NCI-H345 treated with DMSO at 0.1 percent for 48 hours (cell line): ENCODE data around the gene TNS3.

Experiments
- DNase-seq: peaks from one replicate; lab custom pipeline; 2025; ENCODE audit not compliant: unreplicated experiment; lab: John Stamatoyannopoulos, UW

Gene TNS3

DNA sequence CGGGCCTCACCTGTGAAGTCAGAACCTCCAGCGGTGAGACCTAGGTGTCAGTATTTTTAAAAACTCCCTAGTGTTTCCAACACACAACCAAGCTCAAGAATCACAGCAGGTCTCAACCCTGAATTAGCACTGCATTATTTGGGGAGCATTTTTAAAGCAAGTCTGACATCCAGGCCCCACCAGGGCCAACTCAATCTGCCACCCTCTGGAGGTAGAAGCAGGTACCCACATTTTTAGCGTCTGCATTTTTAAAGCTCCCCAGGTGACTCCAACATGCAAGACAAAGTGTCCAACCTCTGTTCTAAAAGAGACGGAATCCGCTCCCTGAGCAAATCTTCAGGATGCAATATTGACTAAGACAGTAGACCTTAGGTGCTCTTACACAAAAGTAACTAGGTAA, 225.7 kb downstream of the TNS3 start:
- DNase-seq = no peak

DNA sequence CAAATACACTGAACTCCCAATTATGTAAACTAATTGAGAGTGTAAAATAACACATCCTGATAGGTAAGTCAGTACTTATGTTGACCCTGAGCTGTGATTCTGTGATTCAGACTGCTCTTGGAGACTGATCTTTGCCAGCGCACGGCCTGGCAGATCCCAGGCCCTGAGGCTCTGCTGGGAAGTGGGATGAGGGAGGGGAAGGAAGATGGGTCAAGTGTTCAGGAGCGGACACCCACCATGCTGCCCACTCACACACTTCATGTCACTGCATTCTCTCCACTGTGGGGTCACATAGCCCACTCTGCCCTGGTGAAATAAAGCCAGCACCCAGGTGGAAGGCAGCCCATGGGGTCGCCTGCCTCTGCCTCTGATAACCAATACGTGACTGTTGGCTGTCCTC, 226.2 kb downstream of the TNS3 start:
- no peak for DNase-seq

DNA sequence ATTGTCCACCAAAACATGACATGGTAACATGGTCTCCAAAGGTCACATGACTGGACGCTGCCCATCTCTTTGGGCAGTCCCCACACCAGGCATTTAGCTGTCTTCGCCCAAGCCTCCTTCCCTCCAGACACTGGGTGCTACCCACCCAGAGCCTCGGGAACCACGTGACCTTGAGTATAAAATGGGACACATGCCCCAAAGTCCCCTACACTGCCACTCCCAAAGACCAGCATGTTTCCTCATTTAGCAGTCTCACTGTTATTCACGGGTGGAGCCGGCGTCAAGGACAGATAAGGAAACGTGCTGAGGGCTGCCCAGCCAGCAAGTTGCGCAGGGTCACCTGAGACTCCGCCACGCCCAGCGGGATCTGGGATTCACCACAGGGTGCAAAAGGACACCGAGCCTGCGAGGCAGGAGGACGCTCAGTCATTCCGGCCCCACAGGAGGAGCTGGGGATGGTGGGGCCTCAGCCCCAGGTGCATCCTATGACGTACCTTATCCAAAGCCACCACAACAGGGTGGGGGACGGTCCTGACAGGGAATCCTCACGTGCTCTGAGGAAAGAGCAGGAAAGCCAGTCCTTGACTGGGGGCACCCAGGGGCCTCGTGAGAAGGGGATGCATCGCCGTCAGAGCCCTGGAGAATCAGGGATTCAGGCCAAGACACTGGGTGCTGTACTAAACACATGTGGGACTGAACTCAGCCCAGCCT, 226.9 kb downstream of the TNS3 start:
- no peak for DNase-seq

DNA sequence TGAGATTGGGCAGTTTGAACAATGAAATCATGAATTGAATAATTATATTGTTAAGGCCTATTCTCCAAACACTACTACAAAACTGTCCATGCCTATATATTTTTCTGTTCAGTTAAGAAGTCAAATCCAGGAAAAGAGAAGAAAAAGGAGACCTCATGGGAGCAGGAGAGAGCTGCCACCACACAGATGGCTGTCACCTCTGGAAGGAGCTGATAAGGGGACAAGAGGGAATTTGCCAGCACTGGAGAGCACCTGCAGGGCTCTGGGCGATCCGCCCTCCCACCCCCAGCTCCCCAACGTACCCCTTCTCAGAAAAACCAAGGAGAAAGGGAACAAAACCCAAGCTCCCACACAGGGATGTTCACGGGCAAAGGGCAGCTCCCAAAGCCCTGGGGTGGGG, 227.8 kb downstream of the TNS3 start:
- no peak for DNase-seq

- DNase-seq = no peak
Observed at GRCh38 chr7:47352394-47352968, 229.4 kb downstream of the TNS3 start.

DNA sequence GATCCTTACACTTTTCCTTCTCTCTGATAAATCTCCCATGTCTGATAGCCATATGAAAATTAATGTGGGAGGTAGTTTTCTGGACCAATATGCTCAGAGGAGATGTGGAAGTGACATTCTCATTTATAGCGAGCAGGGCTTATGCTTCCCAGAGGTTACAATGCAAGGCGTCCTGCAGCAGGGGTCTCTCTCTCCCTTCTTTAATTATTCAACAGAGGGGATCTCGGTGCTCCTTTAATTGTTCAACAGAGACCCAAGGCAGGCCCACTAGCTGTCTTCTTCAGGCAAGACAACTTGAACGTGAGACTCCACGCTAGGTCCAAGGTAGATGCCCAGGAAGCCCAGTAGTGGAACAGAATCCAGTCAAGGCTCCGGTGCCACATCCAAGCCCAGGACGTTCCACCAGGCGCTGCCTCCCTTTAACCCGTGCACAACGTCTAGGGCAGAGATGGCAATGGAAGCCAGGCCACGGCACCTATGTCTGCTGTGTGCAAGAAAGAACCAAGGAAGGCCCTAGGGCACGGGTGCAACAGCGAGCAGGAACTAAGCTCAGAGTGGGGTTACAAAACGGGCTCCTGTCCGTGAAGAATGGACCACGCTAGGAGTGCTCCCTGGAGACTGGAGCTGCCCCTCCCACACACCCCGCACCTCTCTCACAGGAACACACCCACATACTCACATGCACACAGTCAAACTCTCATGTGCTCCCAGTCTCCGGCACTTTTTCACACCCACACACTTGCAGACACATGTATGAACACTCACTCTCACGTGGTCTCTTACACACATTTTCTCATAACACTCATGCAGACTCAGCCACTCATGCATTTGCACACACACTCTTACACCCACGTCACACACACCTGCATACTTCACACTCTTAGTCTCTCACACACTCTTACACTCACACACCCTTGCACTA, 230.4 kb downstream of the TNS3 start:
- DNase-seq = no peak

- DNase-seq = no peak
Observed at GRCh38 chr7:47350425-47350824, 231.5 kb downstream of the TNS3 start.

GRCh38 chr7:47349401-47349800, 232.5 kb downstream of the TNS3 start:
- DNase-seq = no peak

DNA sequence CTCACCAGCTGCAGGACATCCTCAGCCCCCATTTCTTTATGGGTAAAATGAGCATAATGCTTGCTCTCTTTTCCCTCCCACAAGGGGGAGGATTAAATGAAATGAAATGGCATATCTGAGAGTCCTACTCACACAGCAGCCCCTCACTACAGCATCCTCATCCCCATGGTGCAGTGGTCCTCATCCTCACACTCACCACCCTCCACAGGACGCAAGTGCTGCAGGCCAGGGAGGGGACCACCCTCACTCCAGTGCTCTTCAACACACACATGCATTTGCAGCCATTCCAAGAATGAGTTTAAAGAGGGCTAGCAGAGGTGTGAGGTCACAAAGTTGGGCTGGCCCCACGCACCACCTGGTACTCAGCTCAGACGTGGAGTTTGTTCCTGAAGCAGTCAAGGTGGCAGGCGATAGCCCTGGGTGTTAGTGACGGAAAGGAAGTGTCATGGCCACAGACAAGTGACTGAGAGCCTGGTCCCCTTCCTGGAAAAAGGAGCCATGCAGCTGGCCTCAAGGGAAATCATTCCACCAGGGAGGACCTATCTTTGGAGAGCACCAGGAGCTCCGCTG, 234.0 kb downstream of the TNS3 start:
- DNase-seq = no peak

GRCh38 chr7:47347346-47347745, 234.6 kb downstream of the TNS3 start:
- DNase-seq = no peak

GRCh38 chr7:47346377-47346914, 235.5 kb downstream of the TNS3 start:
- no peak for DNase-seq

GRCh38 chr7:47345857-47346298, 236.0 kb downstream of the TNS3 start:
- no peak for DNase-seq

- no peak for DNase-seq
Observed at GRCh38 chr7:47344171-47344955, 237.5 kb downstream of the TNS3 start.

- DNase-seq = no peak
Observed at GRCh38 chr7:47343061-47343455, 238.9 kb downstream of the TNS3 start.

GRCh38 chr7:47342296-47343060, 239.4 kb downstream of the TNS3 start:
- DNase-seq = no peak

DNA sequence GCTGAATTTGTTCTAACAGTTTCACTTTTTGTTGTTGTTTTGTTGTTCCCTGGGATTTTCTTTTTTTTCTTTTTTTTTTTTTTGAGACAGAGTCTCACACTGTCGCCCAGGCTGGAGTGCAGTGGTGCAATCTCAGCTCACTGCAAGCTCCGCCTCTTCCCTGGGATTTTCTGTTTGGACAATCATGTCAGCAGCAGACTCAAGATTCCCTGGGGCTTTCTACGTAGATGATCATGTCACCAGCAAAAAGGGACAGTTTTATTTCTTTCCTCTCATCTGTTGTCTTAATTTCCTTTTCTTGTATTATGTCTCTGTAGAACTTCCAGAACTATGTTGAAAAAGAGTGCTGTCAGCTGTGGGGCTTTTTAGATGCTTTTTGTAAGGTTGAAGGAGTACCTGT, 241.4 kb downstream of the TNS3 start:
- no peak for DNase-seq

- no peak for DNase-seq
Observed at GRCh38 chr7:47338026-47338425, 243.9 kb downstream of the TNS3 start.

GRCh38 chr7:47337531-47337930, 244.4 kb downstream of the TNS3 start:
- DNase-seq = no peak

DNA sequence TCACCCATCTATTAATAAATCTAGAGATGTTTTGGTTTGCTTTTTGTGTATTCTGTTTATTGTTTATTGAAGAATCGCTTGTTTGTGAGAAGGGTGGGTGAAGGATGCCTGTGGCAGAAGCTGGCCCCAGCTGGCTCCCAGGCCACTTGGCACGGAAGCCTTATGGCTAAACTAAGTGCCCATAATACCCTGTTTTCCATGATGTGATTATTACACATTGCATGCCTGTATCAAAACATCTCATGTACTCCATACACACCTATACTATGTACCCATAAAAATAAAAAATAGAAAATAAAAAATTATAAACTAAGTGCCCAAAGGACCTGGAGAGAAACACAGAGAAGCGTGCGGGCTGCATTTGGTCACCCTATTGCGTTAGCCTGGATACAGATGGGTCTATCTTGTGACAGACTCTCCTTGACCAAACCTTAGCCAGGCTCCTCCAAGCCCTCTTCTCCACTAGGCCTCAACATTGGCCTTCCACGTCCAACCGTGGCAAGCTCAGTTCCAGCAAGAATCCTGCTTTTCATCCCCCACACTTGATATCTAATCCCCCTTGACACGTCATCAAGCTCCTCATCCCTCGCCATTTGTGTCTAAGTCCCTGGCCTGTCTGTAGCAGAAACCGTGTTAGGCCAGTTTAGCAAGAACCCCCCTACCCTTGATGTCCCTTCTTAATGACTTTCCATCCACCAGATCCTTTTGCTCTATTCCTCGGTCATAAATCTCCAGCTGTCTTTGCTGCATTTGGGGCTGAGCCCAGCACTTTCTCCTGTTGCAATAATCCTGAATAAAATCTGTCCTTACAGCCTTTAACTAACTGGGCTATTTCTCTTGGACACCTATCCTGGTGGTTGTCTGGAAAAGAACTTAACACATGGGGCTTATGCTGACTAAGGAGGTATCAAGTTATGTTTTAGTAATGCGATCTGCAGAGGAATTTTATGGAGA, 245.2 kb downstream of the TNS3 start:
- DNase-seq = no peak
